Stimulated activated CD8-positive, alpha-beta memory T cell treated with anti-CD3 and anti-CD28 coated beads, Interleukin-12 subunit alpha, Interleukin-12 subunit beta, amount 100 ng/mL, for 24 hours (primary cell): Measurements from ENCODE around the gene MTX2.

Source experiments
- DNase-seq: peaks from one replicate; pipeline ENCODE4 v3.0.0-alpha.2; 2020; ENCODE audit errors: extremely low read depth

Gene MTX2

DNA sequence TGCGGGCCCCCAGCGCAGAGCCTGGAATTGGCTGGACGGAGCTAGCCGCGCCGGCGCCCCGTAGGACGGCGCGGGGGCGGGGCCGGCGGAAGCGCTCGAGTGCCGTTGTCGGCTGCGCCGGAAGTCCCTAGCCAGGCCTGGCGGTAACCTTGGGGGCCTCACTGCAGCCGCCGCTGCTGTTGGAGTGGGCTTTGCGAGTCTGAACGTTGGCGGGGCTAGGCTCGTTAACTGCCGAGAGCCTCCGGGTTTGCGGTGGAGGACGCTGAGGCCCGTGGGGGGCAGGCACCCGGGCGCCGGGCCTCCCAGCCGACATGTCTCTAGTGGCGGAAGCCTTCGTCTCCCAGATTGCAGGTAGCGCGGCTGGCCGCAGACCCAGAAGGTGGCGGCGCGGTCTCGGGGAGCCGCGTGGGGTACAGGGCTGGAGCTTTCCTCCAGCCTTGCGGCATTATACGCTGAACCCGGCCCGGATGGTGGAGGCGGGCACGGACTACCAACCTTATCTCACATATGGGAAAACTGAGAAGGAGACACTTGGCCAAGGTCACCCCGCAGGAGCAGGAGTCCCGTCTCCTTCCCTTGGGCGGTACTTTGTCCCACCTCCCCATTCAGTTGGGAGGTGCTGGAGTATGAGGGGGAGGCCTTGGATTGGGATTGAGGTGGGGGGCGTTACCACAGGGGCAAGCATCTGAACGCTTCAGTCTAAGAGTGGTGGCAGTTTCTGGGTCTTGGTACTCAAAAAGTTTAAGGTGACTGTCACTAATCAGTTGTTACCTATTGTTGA, at the start of gene MTX2:
MTX2 (plus strand) TSS at position 124 of the 781 bp plus-strand sequence; CDS start at position 312, 188 bp downstream.
- peak; percentile 51 for DNase-seq

DNA sequence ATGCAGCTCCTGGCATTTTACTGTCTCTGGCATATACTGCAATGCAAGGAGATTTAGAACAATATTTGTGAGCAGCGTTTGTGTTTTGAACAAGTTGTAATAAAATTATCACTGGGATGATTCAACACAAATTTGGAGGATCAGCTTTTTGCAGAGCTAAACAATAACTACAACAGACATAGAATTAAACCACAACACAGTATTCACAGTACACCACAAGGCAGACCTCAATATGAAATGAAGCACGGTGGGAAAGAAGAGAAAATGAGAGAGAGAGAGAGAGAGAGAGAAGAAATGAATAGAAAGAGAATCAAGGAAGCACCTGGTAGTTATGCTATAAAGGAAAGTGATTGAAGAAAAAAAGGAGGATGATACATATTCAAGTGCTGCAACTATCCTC, 41.4 kb upstream of the MTX2 start:
- no peak for DNase-seq

DNA sequence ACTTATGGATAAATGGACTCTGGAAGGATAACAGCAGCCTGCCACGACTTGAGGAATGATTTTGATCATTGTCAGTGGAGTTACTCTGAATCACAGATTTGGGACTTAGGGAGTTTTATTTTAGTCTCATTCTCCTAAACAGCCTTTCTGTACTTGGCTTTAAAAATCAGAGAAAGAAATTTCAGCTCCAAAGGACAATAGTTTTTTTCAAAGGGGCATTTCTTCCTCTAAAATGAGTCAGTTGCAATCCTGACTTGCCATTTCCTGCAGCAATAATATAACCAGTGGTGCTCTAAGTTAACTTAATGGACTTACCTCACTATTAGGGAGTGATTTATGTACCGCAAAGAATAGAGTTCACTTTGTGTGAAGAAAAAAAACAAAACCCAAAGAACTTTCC, 35.1 kb upstream of the MTX2 start:
- no peak for DNase-seq

GRCh38 chr2:176234940-176235339, 34.3 kb upstream of the MTX2 start:
- no peak for DNase-seq

GRCh38 chr2:176237456-176237855, 31.8 kb upstream of the MTX2 start:
- no peak for DNase-seq

DNA sequence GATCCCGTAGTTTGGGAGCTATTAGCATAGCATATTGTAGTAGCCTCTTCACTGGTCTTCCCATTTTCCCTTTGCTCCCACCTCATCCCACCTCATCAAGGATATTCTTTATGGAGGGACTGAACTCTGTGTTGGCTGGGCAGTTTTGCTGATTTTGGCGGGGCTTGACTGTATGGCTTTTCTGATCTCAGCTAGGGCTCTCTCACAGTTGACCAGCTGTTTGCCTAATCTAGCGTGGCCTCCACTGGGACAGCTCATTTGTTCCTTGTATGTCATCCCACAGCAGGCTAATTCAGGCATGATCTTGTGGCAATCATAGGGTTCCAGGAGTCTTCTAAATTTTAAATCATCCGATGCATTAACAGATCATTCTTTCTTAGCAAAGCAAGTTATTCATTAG, 30.2 kb upstream of the MTX2 start:
- no peak for DNase-seq

DNA sequence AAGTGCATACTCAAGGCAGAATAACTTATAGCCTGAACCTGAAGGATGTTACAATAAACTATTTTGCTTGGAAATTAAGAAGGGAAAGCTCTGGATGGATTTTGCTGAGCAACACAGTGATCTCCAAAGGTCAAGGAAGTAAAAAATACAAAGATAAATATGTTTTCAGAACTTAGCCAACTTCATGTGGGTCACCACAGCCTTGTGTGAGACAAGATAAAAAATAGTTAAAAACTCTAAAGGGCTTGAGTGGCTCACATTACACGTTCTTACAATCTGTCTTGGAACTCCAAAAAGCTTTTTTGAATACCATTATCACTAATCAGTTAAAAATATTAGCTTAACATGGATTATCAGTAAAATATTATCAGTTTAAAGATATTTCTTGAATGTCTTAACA, 28.9 kb upstream of the MTX2 start:
- no peak for DNase-seq

GRCh38 chr2:176242276-176242675, 27.0 kb upstream of the MTX2 start:
- no peak for DNase-seq

- DNase-seq, result no peak
Measured at GRCh38 chr2:176246331-176246730, 22.9 kb upstream of the MTX2 start.

GRCh38 chr2:176247859-176248258, 21.4 kb upstream of the MTX2 start:
- DNase-seq, result no peak

DNA sequence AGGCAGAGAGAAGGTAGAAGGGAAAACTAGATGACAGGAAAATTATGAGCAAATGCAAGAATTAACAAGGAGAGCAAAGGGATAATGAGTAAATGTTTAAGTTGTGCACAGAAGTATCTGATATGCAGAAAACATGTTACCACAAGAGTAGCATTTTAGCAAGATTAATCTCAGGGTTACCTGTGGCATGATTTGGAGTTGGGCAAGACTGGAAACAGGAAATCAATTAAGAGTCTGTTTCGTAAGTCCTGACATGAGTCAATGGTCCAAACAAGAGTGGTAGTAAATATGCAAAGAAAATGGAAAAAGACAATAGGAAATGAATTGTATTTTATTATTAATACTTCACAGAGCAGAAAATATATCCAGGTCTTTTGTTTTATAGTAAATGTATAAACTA, 17.3 kb upstream of the MTX2 start:
- no peak for DNase-seq

DNA sequence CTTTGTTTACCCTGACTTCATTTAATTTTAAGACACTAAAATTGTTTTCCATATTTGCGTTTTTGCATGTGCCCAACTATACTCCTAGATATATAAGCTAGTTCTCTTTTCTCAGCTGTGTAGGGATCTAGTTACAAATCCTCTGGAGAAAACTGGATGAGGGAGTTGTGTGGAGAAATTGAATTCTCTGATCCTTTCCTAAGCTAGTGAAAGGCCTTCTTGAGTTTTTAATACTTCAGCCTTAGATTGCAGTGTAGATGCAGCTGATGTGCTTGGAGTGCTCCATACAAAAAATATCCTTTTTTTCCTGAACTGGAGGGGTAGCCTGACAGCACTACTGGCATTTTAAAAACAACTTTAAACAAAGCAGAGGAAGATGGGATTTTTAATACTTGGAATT, 8.6 kb upstream of the MTX2 start:
- DNase-seq, result no peak

DNA sequence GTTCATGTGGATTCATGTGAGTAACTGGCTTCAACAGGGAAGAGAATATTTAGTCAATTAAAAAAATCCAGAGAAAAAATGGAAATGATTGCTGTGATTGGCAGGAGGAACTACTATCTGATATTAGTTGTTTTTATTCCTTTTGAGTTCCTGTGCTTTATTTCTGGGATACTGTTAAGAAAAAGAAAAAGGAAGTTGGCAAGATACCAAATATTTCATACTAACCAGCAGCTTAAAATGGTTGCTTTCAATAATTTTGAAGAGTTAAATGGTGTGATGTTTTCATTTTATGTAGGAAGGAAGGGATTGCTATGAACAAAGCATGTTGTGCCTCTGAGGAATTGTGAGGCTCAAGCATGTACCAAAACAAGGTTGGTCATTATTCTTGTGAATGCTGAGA, 8.1 kb upstream of the MTX2 start:
- DNase-seq, result no peak

DNA sequence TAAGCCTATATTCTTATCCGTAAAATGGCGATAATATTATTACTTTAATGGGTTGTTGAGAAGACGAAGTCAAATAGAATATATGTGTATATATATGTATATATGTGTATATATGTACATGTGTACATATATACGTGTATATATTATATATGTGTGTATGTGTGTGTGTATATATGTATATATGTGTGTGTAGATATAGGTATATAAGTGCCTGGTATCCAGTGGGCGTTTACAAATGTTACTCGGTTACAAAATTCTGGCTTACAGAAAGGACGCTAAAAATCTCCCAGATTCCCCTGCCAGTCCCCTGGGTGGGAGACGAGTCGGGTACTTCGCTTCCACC, 295 bp upstream of the MTX2 start:
- DNase-seq, result no peak

- DNase-seq, result no peak
Measured at GRCh38 chr2:176270100-176270750, 983 bp downstream of the MTX2 start.

DNA sequence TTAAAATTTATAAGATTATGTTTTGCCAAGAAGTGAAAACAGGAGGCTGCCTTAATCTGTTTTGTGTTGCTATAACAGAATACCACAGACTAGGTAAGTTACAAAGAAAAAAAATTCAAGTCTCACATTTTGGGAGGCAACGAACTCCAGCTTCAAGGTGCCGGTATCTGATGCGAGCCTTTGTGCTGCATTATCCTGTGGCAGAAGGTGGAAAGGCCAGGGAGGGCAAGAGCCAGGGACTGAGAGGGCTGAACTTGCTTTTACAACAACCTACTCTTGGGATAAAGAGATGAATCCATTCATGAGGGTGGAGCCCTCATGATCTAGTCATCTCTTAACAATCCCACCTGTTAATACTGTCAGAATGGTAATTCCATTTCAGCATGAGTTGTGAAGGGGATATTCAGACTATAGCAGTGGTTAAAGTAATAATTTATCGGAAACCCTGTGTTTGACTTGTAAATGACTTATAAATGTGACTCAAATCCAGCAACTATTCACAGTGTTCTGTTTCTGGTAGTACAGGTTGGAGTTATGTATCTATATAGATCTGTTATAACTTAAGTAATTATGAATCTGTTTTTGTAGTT, 3.7 kb downstream of the MTX2 start:
- DNase-seq, result no peak

DNA sequence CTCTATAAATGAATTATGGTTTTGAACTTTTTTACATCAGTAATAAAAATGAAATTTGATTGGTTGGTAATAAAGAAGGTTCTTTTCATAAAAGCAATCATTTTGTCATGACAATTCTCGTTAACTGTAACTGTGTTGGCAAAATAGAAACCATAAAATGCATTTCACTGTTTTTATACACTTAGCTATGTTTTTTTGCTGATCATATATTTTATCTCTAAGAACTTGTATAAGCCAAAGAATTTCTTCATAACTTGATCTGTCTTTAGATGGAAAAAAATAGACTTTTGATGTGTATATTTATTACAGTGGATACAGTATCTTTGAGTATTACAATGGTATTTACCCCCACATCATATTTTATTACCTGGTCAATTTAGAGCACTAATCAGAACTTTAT, 9.7 kb downstream of the MTX2 start:
- no peak for DNase-seq

DNA sequence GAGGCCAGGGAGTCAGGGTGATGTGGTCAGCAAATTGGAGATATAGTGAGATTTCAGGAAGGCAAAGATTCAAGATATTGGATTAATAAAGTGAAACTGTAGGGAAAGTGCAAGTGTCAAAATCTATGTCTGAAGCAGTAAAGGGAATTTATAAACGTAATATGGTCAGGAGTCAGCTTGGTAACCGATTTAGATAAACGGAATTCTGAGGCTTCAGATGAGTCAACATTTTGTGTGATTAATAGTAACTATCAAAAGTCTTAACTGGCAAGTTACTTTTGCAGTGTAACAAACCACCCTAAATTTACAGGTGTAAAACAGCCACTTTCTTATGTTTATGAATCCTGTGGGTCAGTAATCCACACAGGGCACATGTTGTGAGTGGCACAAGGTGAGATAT, 10.9 kb downstream of the MTX2 start:
- DNase-seq, result no peak

- no peak for DNase-seq
Measured at GRCh38 chr2:176280867-176281658, 11.8 kb downstream of the MTX2 start.

- DNase-seq, result no peak
Measured at GRCh38 chr2:176283291-176284068, 14.2 kb downstream of the MTX2 start.

DNA sequence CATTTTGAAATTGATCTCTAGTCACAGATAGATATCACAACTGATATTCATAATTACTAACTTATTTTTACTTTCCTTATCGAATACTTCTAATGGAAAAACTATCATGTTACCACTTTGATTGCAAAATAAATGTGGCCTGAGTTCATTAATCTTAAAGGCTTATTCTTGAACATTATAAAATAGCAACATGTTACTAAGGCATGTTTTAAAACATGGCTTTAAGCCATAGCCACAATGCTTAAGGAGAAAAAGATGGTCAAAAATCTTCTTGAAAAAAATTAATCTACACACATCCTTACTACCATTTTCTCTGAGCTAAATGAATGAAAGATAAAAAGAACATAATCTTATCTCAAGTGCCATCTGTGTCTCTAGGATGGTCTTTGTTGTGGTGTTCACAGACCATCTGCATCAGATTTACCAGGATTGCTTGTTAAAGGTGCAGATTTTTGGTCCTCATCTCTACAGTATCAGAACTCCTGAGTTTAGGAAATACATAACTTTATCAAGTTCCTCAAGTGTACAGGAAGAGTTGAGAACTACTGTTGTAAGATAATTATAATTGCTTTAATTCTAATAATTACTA, 15.3 kb downstream of the MTX2 start:
- DNase-seq, result no peak
